H7 (cell line): Measurements from ENCODE around the gene SLC7A5. TPM values are rescaled to one million over a fixed set of nuclear protein-coding genes. Genes with fewer than 3 reads are reported as not detected.
"Not testable (repeated sequence)": the region's sequence is repeated elsewhere in the genome, so short reads cannot be mapped to it uniquely, and the experiment has no call there.

Source experiments
- DNase-seq: peaks from one replicate; pipeline ENCODE4 v3.0.0; 2012
- H3K27me3 ChIP-seq: 2 replicates; pipeline ENCODE4 v1.6.0; 2011; ENCODE audit warnings: mild to moderate bottlenecking, low read length; ENCODE audit not compliant: control insufficient read depth, insufficient read depth
- H3K36me3 ChIP-seq: replicated peaks from 2 replicates; pipeline ENCODE4 v1.5.1; 2011; ENCODE audit warnings: low read length; ENCODE audit not compliant: control insufficient read depth, insufficient read depth
- H3K4me3 ChIP-seq: 2 replicates; pipeline ENCODE4 v1.5.1; 2011; ENCODE audit warnings: low read depth, mild to moderate bottlenecking, control low read depth, low read length, moderate library complexity; ENCODE audit not compliant: insufficient read depth
- total RNA-seq: library from RNA; depleted of rRNA; stranded (reverse); fragments of >200 nt; shearing (Covaris generic); gene quantifications from 2 replicates; pipeline ENCODE4 v1.2.3, GENCODE V29; 2014

SLC7A5 gene
- total RNA-seq, 1 experiment from 2014 or later, result 188 TPM

DNA sequence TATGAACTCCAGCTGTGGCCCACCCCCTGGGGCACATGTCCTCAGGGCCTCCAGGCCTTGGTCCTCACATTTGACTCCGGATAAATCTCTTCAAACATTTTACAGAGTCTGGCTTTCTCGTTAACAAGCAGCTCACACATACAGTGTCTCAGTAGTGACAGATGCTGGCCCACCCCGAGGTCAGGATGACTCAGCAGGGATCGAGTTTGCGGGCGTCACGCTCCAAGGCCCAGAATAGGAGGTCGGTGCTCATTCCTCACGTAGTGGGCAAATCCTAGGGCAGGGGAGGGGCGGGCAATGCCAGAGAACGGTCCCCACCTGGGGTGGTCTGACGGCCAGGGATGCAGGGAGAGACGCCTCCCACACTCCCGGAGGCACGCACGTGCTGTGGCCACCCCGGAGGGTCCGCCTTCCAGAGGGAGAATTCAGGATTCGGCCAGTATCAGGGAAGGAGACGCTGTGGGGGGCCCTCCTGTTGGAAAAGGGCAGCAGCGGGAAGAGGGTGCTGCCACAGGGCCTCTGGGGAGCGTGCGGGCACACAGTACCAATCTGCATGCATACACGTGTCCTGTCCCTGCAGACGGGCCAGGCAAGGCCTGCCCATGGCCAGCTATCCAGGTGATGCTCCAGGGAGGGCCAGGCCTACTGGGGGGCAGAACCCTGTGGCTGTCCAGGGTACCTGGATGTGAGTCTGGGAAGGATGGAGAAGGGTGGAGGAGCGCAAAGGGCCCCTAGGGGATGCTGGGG is 8.6 kb downstream of the SLC7A5 start:
- H3K4me3 ChIP-seq, result no peak overlapping the region
- peaks cover under 1% of the 10 kb centered on the region; the same call in 1 of the 2 replicates for H3K27me3 ChIP-seq
- H3K36me3 ChIP-seq, result no peaks in the 10 kb centered on the region; the same call in 1 of the 2 replicates
- DNase-seq, result peak; percentile 41

- H3K36me3 ChIP-seq, H3K4me3 ChIP-seq, H3K27me3 ChIP-seq, DNase-seq: not testable (repeated sequence)
Observed at GRCh38 chr16:87858151-87858993, 10.9 kb downstream of the SLC7A5 start.

GRCh38 chr16:87856791-87857228 is 12.5 kb downstream of the SLC7A5 start:
- Histone ChIP-seq H3K4me3 (no peak overlapping the region), H3K27me3 (no peaks in the 10 kb centered on the region), H3K36me3 (no peaks in the 10 kb centered on the region; the same call in 1 of the 2 replicates)
- no peak for DNase-seq

GRCh38 chr16:87855852-87856715 is 13.2 kb downstream of the SLC7A5 start:
- H3K4me3 ChIP-seq, result no peak overlapping the region
- no peaks in the 10 kb centered on the region for H3K27me3 ChIP-seq
- DNase-seq, result no peak
- peaks cover 2% of the 10 kb centered on the region; the same call in 1 of the 2 replicates for H3K36me3 ChIP-seq

DNA sequence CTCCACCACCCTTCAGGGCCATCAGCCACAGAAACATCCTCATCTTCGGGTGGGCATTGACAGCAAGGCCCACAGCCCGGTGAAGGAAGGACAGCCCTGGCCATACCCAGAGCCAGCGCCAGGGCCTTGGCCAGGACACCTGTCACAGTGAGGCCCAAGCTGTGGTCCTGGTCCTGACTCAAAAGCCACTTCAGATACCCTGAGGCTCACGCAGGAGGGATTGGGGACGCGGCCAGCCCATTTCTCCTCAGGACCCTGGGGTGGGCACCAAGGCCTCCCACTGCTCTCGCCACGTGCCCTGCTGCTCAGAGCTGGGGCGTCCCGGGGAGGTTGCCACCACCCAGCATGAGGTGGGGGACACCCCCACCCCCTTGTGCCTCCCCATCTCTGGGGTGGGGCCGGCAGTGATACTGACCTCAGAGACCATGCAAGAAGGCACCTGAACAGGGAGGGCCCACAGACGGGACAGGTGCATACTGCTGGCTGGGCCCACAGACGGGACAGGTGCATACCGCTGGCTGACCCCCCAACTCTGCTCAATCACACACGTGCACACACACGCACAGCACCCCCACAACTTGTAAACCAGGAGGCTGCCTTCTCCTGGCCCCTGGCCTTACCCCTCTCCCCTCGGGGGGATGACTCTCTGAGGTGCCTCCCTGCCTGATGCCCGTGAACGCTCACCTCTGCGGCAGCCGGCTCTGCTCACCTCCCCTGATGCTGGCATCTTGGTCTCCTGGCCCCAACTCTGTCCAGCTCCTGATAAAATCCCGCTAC is 14.2 kb downstream of the SLC7A5 start:
- peaks cover 10% of the 10 kb centered on the region for H3K36me3 ChIP-seq
- H3K4me3 ChIP-seq, result no peak overlapping the region
- no peaks in the 10 kb centered on the region for H3K27me3 ChIP-seq
- DNase-seq, result no peak

DNA sequence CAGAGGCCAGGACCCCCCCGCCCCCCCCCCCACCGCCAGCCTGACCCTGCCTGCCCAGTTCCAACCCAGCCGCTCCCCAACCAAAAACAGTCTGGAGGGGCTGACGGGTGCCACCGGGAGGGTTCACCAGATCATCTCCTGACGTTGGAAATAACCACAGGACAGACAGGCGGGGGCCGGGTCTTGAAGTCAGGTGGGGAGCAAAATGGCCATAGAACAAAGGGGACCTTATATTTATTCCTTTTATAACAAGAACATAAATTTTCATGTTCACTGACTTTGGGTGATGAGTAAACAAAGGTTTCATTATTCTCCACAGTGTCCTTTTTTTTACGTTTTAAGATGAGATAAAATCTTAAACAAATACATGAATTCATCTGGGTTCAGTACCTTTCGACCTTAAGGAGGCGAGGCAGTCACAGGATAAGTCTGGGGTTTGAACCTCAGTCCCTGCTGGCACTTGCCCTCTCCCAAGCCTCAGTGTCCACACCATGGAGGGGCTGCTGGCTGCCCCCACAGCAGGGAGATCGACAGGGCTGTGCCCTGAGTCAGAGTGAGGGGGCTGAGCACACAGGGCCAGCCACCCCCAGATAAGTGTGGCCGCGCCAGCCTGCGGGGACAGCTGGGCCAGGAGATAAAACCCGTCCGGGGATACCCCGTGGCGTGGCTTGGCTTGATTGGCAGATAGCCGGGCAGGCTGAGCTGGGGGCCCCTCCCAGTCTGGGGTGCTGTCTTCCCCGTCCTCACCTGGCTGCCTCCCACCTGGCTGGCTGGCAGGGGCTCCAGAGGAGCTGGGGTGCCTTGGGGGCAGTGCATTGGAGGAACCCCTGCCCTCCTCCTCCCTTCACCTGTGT is 15.0 kb downstream of the SLC7A5 start:
- H3K4me3 ChIP-seq, result no peak overlapping the region
- peaks cover 15% of the 10 kb centered on the region for H3K36me3 ChIP-seq
- H3K27me3 ChIP-seq, result no peaks in the 10 kb centered on the region
- DNase-seq, result peak; percentile 85

- H3K4me3 ChIP-seq, result no peak overlapping the region
- H3K36me3 ChIP-seq, result peaks cover 15% of the 10 kb centered on the region
Observed at GRCh38 chr16:87853411-87854052, 15.8 kb downstream of the SLC7A5 start.

DNA sequence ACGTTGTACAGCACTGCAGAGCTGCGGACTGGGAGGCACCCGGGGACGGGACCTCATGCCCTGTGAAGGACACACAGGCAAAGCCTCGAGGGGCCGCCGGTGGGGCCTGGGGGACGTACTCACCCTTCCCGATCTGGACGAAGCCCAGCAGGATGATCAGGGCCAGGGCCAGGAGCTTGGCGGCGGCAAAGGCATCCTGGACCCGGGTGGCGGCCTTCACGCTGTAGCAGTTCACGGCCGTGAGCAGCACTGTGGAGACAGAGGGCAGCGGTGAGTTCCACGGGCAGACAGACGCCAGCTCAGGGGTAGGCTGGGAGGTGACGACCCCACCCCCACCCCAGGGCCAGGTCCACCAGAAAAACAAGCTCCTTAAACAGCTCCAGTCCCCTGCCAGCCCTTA is 17.7 kb downstream of the SLC7A5 start:
- H3K36me3 ChIP-seq, result peaks cover 17% of the 10 kb centered on the region
- no peak overlapping the region for H3K4me3 ChIP-seq
- peak; percentile 91 for DNase-seq

More at GRCh38 chr16:87853411-87854052, 15.8 kb downstream of the SLC7A5 start:
- DNase-seq, result peak; percentile 98
- H3K27me3 ChIP-seq, result no peaks in the 10 kb centered on the region

DNA sequence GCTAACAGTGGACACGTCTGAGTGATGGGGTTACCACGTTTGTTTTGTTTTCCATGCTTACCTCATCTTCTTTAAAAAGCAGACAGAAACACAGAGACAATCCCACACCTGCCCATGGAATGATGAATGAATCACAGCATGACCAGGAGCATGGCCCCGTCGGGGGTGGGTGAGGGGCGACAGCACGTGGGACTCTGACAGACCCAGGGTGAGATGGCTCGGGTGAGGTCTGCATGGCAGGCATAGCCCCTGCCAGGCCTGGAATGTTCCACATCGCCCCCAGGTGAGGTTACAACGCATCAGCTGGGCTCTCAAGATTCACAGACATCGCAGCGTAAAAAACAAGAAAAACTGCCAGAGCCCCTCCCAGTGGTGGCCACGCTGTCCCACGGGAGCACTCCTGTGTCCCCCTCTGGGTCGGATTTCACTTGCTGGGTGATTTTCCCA is 18.1 kb downstream of the SLC7A5 start:
- Histone ChIP-seq H3K36me3 (peaks cover 17% of the 10 kb centered on the region), H3K4me3 (no peak overlapping the region), H3K27me3 (no peaks in the 10 kb centered on the region)
- DNase-seq, result no peak

More for the DNA sequence above, 17.7 kb downstream of the SLC7A5 start:
- no peaks in the 10 kb centered on the region for H3K27me3 ChIP-seq

DNA sequence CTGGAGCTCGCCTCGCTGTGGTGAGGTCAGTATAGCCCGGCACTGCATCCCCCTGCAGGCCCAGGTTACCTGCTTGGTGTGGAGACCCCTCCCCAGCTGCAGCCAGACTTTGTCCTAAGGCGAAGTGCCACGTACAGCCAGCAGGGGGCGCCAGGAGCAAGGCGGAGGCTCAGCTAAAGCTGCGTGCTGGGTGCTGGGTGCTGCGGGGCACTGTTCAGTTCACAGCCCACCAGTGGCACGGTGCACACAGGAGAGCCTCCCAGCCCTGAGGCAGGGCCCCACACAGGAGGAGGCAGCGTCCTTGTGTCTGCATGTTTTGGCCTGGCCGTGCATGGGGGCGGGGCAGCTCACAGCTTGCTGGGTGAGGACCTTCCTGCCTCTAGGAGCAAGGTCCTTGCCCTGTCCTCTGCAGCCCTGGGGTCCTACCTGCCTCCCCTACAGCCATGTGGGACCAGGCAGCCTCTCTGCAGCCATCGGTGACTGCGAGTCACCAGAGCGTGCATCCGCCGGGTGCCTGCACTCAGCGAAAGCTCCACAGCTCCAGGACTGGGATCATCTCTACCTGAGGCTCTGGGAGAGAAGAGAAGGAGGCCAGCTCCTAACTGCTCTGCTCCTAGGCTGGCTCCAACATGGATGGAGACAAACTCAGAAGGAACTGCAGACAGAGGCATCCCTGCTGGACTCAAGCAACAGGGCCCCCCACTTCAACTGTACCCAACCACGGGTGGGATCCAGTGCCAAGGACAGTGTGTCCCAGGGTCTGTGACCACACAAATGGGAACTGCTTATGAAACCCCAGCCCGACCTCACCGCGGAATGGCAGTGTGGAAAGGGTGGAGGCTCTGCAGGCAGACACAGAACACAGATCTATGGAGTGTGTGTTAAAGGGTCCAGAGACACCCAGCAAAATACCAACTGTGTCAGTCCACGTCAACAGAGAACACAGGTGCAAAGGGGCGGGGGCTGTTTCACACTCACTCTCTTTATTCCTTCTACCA is 19.0 kb downstream of the SLC7A5 start:
- H3K27me3 ChIP-seq, result no peaks in the 10 kb centered on the region
- H3K36me3 ChIP-seq, result peaks cover 19% of the 10 kb centered on the region
- H3K4me3 ChIP-seq, result no peak overlapping the region
- DNase-seq, result peak; percentile 97

DNA sequence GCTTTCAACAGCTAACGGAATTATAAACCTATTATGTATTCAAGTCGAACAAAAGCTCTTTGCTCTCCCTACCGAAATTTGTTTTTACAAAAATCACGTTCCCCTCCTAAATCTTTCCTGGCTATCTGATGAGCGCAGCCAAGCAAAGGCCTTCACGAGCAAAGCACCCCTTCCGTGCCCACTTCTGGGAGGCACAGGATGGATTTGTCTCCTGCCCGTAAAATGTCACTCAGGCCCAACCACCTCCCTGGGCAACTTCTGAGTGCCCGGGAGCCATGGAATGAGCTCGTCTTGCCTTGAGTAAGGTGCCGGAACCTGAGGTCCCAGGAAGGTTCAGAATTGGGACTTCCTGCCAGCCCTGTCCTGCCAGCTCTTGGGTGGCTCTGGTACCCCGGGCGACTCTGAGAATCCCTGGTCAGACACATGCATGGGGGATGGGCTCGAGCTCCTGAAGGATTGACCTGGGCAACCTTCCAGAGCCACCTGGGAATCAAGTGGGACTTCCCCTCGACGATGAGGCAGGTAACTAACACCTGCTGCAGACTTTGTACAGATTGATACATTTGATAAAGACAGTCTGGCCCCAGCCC is 19.8 kb downstream of the SLC7A5 start:
- Histone ChIP-seq H3K27me3 (no peaks in the 10 kb centered on the region), H3K4me3 (no peak overlapping the region)

More for the DNA sequence above, 19.8 kb downstream of the SLC7A5 start:
- H3K36me3 ChIP-seq, result peaks cover 19% of the 10 kb centered on the region
- no peak for DNase-seq
